ENCODE measurements around the gene DHRS11.

Gene DHRS11

DNA sequence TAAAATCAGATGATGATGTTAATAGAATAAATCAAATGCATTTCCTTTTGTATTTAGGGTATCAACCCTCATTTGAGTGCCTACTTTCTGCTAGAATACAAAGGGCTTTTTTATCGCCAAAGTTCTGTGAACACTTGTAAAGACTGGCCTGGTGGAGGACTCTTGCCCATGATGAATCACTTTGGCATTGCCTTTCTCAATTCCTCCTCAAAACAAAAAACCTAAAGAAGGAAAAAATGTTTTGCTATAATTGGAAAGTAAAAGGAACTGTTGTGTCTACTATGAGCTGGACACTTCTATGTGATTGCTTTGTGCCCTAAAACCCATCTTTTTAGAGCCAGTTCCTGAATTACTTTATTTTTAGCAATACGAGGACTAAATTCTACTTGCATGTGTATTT, 13.0 kb upstream of the DHRS11 start:
- ATAC-seq: no peak
- Mint-ChIP-seq H3K36me3 (peaks cover 35% of the 10 kb centered on the region), H3K27ac (no peak overlapping the region)

DNA sequence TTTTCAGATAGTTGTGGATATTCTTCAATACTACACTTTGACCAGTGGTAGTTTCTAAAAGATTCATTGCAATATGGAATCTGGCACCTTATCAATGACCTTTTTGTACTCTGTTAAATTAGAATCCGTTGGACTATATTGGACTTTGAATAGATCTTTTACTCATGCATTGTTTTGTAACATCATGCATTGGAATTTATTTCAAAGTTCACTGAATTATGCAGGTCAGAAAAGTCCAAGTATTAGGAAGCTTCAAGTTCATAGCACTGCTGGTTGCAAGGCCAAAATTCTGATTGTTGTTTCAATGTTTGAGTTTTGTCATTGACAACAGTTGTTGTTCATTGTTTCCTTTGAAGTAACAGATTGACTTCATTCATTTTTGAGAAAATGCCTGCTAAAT, 7.9 kb upstream of the DHRS11 start:
- Mint-ChIP-seq H3K27me3 (no peaks in the 10 kb centered on the region), H3K9me3 (no peaks in the 10 kb centered on the region), H3K4me1 (peaks cover 4% of the 10 kb centered on the region), H3K36me3 (peaks cover 33% of the 10 kb centered on the region), H3K4me3 (no peak overlapping the region), H3K27ac (no peak overlapping the region)
- no peak for ATAC-seq

More for the DNA sequence above, 13.0 kb upstream of the DHRS11 start:
- Mint-ChIP-seq H3K9me3 (no peaks in the 10 kb centered on the region), H3K4me1 (peaks cover 4% of the 10 kb centered on the region), H3K27me3 (no peaks in the 10 kb centered on the region), H3K4me3 (no peak overlapping the region)

DNA sequence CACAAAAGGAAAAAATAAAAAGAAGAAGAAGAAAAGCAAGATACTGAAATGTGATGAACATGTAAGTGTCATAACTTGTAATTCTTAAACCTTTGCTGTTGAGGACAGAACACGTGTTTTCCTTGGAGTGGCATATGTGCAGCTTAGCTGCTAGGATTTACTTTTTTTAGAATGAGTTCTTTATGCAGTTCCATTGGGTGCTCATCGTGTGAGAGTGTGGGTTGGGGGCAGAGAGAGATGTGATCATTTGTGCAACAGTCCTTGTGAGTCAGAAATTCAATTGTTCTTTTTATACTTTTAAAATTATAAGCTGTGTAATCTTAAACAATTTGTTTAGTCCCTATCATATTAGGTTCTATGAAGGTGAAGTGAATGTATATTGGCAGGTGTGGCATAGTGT, 5.5 kb upstream of the DHRS11 start:
- no peak overlapping the region for H3K27ac Mint-ChIP-seq
- H3K4me1 Mint-ChIP-seq: peaks cover 6% of the 10 kb centered on the region
- peaks cover 24% of the 10 kb centered on the region for H3K36me3 Mint-ChIP-seq
- no peaks in the 10 kb centered on the region for H3K9me3 Mint-ChIP-seq
- no peaks in the 10 kb centered on the region for H3K27me3 Mint-ChIP-seq
- H3K4me3 Mint-ChIP-seq: no peak overlapping the region
- ATAC-seq: no peak

GRCh38 chr17:36590082-36590481, 1.6 kb upstream of the DHRS11 start:
- Mint-ChIP-seq H3K9me3 (no peaks in the 10 kb centered on the region), H3K4me3 (no peak overlapping the region), H3K27me3 (no peaks in the 10 kb centered on the region), H3K4me1 (peaks cover 29% of the 10 kb centered on the region), H3K27ac (no peak overlapping the region), H3K36me3 (peaks cover 19% of the 10 kb centered on the region)
- no peak for ATAC-seq

- Mint-ChIP-seq H3K9me3 (no peaks in the 10 kb centered on the region), H3K27ac (peak overlapping the region; percentile 26), H3K4me3 (peak overlapping the region; percentile 82), H3K27me3 (no peaks in the 10 kb centered on the region), H3K4me1 (peaks cover 29% of the 10 kb centered on the region), H3K36me3 (peaks cover 11% of the 10 kb centered on the region)
- ATAC-seq: peak; percentile 16
Observed at GRCh38 chr17:36592316-36592715, 637 bp downstream of the DHRS11 start.

GRCh38 chr17:36592716-36593321, 1.1 kb downstream of the DHRS11 start:
- H3K9me3 Mint-ChIP-seq: no peaks in the 10 kb centered on the region
- peaks cover 29% of the 10 kb centered on the region for H3K4me1 Mint-ChIP-seq
- H3K27me3 Mint-ChIP-seq: no peaks in the 10 kb centered on the region
- peak overlapping the region; percentile 26 for H3K27ac Mint-ChIP-seq
- peaks cover 11% of the 10 kb centered on the region for H3K36me3 Mint-ChIP-seq
- peak overlapping the region; percentile 82 for H3K4me3 Mint-ChIP-seq
- no peak for ATAC-seq

GRCh38 chr17:36593656-36594316, 2.1 kb downstream of the DHRS11 start:
- H3K4me3 Mint-ChIP-seq: no peak overlapping the region
- H3K27me3 Mint-ChIP-seq: no peaks in the 10 kb centered on the region
- H3K27ac Mint-ChIP-seq: no peak overlapping the region
- H3K9me3 Mint-ChIP-seq: no peaks in the 10 kb centered on the region
- H3K36me3 Mint-ChIP-seq: peaks cover 11% of the 10 kb centered on the region
- ATAC-seq: no peak
- H3K4me1 Mint-ChIP-seq: peaks cover 29% of the 10 kb centered on the region

GRCh38 chr17:36594626-36595401, 3.1 kb downstream of the DHRS11 start:
- H3K4me3 Mint-ChIP-seq: no peak overlapping the region
- H3K4me1 Mint-ChIP-seq: peaks cover 29% of the 10 kb centered on the region
- no peak for ATAC-seq
- H3K27me3 Mint-ChIP-seq: no peaks in the 10 kb centered on the region
- peaks cover 4% of the 10 kb centered on the region for H3K36me3 Mint-ChIP-seq
- H3K27ac Mint-ChIP-seq: no peak overlapping the region
- no peaks in the 10 kb centered on the region for H3K9me3 Mint-ChIP-seq

DNA sequence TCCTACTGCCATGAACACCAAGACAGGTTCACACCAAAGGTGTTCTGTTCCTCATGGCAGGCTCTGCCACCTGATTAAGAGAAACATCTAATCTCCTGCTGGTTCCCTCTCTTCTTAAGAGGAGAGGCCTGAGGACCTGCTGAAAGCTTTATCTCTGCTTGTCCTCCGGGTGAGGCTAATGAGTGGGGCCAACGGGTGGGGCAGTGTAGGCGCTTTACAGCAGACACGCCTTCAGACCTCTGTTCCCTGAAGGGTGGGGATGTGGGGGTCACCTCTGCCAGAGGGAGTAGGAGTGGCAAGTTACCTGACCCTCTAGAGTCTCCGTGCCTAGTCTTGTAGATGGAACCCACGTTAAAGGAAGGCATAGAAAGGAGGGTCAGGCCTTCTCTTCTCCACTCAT, 5.5 kb downstream of the DHRS11 start:
- peaks cover 32% of the 10 kb centered on the region for H3K4me1 Mint-ChIP-seq
- H3K27me3 Mint-ChIP-seq: no peaks in the 10 kb centered on the region
- H3K27ac Mint-ChIP-seq: no peak overlapping the region
- peaks cover 4% of the 10 kb centered on the region for H3K36me3 Mint-ChIP-seq
- ATAC-seq: no peak
- H3K4me3 Mint-ChIP-seq: no peak overlapping the region
- H3K9me3 Mint-ChIP-seq: no peaks in the 10 kb centered on the region

GRCh38 chr17:36597866-36598777, 6.4 kb downstream of the DHRS11 start:
- ATAC-seq: no peak
- Mint-ChIP-seq H3K4me3 (no peak overlapping the region), H3K36me3 (peaks cover 4% of the 10 kb centered on the region), H3K27me3 (no peaks in the 10 kb centered on the region), H3K27ac (no peak overlapping the region), H3K4me1 (peaks cover 31% of the 10 kb centered on the region), H3K9me3 (no peaks in the 10 kb centered on the region)

DNA sequence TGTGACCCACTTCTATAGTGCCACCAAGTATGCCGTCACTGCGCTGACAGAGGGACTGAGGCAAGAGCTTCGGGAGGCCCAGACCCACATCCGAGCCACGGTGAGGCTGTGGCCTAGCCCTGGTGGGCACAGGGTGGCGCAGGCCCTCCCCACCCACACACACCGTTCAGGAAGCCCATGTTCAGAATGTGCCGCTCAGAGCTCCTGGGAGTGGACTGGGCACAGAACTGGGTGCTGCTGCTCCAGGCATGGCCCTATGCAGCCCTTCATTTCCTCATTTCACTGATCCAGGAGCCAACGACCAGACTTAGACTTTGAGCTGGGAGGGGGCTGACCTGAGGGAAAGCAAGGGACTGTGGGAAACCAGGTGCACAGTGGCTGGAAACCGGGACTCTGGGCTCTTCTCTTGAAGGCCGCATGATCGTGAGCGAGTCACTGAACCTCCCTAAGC, 7.3 kb downstream of the DHRS11 start:
- Mint-ChIP-seq H3K4me3 (no peak overlapping the region), H3K27ac (no peak overlapping the region), H3K36me3 (peaks cover 6% of the 10 kb centered on the region), H3K9me3 (no peaks in the 10 kb centered on the region), H3K27me3 (no peaks in the 10 kb centered on the region), H3K4me1 (peaks cover 28% of the 10 kb centered on the region)
- ATAC-seq: no peak

DNA sequence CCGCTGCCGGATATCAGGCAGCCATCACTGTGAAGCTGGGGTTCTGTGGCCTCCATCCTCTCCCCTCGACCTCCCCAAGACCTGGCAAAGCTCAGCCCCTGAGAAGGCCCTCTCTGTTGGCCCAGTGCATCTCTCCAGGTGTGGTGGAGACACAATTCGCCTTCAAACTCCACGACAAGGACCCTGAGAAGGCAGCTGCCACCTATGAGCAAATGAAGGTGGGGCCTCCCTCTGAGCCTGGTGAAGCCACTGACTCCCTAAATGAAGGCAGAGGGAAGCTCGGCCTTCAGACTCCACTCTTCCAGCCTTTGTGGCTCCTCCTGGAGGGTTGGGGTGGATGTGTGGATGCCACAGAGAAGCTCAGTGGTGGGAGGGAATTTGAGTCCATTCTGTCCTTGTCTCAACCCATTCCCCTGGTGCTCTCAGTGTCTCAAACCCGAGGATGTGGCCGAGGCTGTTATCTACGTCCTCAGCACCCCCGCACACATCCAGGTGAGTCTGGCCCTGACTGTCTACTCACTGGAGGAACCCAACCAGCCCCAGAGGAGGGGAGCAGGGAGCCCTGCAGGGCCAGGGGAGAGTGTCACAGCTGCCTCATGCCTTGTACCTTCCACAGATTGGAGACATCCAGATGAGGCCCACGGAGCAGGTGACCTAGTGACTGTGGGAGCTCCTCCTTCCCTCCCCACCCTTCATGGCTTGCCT, 8.0 kb downstream of the DHRS11 start:
- Mint-ChIP-seq H3K27me3 (no peaks in the 10 kb centered on the region), H3K9me3 (no peaks in the 10 kb centered on the region), H3K36me3 (peaks cover 13% of the 10 kb centered on the region), H3K4me3 (no peak overlapping the region), H3K27ac (no peak overlapping the region), H3K4me1 (peaks cover 32% of the 10 kb centered on the region)
- ATAC-seq: no peak

DNA sequence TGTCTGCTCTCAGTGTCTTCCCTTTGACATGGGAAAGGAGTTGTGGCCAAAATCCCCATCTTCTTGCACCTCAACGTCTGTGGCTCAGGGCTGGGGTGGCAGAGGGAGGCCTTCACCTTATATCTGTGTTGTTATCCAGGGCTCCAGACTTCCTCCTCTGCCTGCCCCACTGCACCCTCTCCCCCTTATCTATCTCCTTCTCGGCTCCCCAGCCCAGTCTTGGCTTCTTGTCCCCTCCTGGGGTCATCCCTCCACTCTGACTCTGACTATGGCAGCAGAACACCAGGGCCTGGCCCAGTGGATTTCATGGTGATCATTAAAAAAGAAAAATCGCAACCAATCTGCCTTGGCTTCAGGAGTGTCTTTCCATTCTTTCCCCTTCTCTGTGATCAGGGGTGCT, 8.8 kb downstream of the DHRS11 start:
- Mint-ChIP-seq H3K9me3 (no peaks in the 10 kb centered on the region), H3K4me1 (peaks cover 40% of the 10 kb centered on the region), H3K27ac (peak overlapping the region; percentile 93), H3K4me3 (peak overlapping the region; percentile 87), H3K36me3 (peaks cover 14% of the 10 kb centered on the region), H3K27me3 (no peaks in the 10 kb centered on the region)
- ATAC-seq: no peak

- H3K27ac Mint-ChIP-seq: peak overlapping the region; percentile 93
- H3K36me3 Mint-ChIP-seq: peaks cover 18% of the 10 kb centered on the region
- H3K4me3 Mint-ChIP-seq: peak overlapping the region; percentile 87
- no peak for ATAC-seq
- no peaks in the 10 kb centered on the region for H3K27me3 Mint-ChIP-seq
- no peaks in the 10 kb centered on the region for H3K9me3 Mint-ChIP-seq
- peaks cover 44% of the 10 kb centered on the region for H3K4me1 Mint-ChIP-seq
Observed at GRCh38 chr17:36600936-36601302, 9.2 kb downstream of the DHRS11 start.
